ENCODE results near the gene FAM200B. TPM values are rescaled to one million over a fixed set of nuclear protein-coding genes. Genes with fewer than 3 reads are reported as not detected.
A peak's percentile ranks its signal among the peaks of the same experiment; 100 is the strongest.

Gene FAM200B
- total RNA-seq, 1 donor from 2014 or later, result 34.9 TPM

DNA sequence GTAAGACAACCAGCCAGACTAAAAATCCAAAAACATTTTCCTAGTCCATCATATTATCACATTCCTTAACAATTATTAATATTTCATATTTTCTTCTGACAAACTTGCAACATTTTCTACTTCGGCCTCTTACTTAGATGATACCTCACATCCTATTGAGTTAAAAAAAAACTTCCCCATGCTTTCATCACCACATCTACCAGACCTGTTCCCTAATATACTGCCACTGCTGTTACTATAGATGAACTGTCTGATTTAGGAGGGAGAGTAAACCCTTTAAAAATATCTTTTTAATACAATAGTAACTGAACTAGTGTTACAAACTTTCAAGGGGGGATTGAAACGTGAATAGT is 1.5 kb downstream of the FAM200B start:
- H3K27me3 ChIP-seq, result no peaks in the 10 kb centered on the region
- intact Hi-C loops (cut with DNase I), result loop anchor here (2.0 to 10.0 kb wide), 2 partner anchors 204 to 448 kb away; no protein-coding TSS in a partner anchor
- H3K4me3 ChIP-seq, result peak overlapping the region; percentile 80 to 82

GRCh38 chr4:15684498-15684897 is 2.9 kb downstream of the FAM200B start:
- peaks cover 2 to 4% of the 10 kb centered on the region in 2 donors for H3K4me1 ChIP-seq
- TF ChIP-seq, protein P1, sequence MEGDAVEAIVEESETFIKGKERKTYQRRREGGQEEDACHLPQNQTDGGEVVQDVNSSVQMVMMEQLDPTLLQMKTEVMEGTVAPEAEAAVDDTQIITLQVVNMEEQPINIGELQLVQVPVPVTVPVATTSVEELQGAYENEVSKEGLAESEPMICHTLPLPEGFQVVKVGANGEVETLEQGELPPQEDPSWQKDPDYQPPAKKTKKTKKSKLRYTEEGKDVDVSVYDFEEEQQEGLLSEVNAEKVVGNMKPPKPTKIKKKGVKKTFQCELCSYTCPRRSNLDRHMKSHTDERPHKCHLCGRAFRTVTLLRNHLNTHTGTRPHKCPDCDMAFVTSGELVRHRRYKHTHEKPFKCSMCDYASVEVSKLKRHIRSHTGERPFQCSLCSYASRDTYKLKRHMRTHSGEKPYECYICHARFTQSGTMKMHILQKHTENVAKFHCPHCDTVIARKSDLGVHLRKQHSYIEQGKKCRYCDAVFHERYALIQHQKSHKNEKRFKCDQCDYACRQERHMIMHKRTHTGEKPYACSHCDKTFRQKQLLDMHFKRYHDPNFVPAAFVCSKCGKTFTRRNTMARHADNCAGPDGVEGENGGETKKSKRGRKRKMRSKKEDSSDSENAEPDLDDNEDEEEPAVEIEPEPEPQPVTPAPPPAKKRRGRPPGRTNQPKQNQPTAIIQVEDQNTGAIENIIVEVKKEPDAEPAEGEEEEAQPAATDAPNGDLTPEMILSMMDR (IDR thresholded peaks at IDR 0.05), result no peak
- H3K4me3 ChIP-seq, result no peak overlapping the region
- DNase-seq (ENCODE audit: low spot score in 2 of 2), result no peak
- peaks cover 4 to 28% of the 10 kb centered on the region in 2 donors for H3K36me3 ChIP-seq
- intact Hi-C loops (cut with DNase I), result loop anchor here (10.0 kb wide), 1 partner anchor 450 kb away; no protein-coding TSS in a partner anchor
- H3K27me3 ChIP-seq, result no peaks in the 10 kb centered on the region
- H3K9me3 ChIP-seq, result no peaks in the 10 kb centered on the region
- H3K27ac ChIP-seq, result no peak overlapping the region

More for the DNA sequence above, 1.5 kb downstream of the FAM200B start:
- TF ChIP-seq, protein P1 (IDR thresholded peaks at IDR 0.05), result no peak
- H3K36me3 ChIP-seq, result peaks cover 4 to 19% of the 10 kb centered on the region in 2 donors
- peaks cover 2 to 4% of the 10 kb centered on the region in 2 donors for H3K4me1 ChIP-seq
- DNase-seq (ENCODE audit: low spot score in 2 of 2), result no peak
- no peaks in the 10 kb centered on the region for H3K9me3 ChIP-seq
- no peak overlapping the region for H3K27ac ChIP-seq

- Histone ChIP-seq H3K9me3 (no peaks in the 10 kb centered on the region), H3K36me3 (peaks cover 4 to 28% of the 10 kb centered on the region in 2 donors), H3K4me1 (peaks cover 0 to 5% of the 10 kb centered on the region in 2 donors), H3K4me3 (no peak overlapping the region), H3K27me3 (no peaks in the 10 kb centered on the region), H3K27ac (no peak overlapping the region)
- intact Hi-C loops (cut with DNase I), result loop anchor here (10.0 kb wide), 1 partner anchor 453 kb away; no protein-coding TSS in a partner anchor
- TF ChIP-seq, protein P1 (IDR thresholded peaks at IDR 0.05), result no peak
- no peak for DNase-seq (ENCODE audit: low spot score in 2 of 2)
Measured at GRCh38 chr4:15688051-15688450, 6.4 kb downstream of the FAM200B start.

- H3K4me3 ChIP-seq, result no peak overlapping the region
- TF ChIP-seq, protein P1 (IDR thresholded peaks at IDR 0.05), result no peak
- no peak overlapping the region for H3K27ac ChIP-seq
- H3K9me3 ChIP-seq, result no peaks in the 10 kb centered on the region
- no peaks in the 10 kb centered on the region for H3K27me3 ChIP-seq
- DNase-seq (ENCODE audit: low spot score in 2 of 2), result no peak
- peaks cover 0 to 5% of the 10 kb centered on the region in 2 donors for H3K4me1 ChIP-seq
- intact Hi-C loops (cut with DNase I), result loop anchor here (10.0 kb wide), 1 partner anchor 455 kb away; no protein-coding TSS in a partner anchor
- peaks cover 4 to 28% of the 10 kb centered on the region in 2 donors for H3K36me3 ChIP-seq
Measured at GRCh38 chr4:15689540-15689939, 7.9 kb downstream of the FAM200B start.

DNA sequence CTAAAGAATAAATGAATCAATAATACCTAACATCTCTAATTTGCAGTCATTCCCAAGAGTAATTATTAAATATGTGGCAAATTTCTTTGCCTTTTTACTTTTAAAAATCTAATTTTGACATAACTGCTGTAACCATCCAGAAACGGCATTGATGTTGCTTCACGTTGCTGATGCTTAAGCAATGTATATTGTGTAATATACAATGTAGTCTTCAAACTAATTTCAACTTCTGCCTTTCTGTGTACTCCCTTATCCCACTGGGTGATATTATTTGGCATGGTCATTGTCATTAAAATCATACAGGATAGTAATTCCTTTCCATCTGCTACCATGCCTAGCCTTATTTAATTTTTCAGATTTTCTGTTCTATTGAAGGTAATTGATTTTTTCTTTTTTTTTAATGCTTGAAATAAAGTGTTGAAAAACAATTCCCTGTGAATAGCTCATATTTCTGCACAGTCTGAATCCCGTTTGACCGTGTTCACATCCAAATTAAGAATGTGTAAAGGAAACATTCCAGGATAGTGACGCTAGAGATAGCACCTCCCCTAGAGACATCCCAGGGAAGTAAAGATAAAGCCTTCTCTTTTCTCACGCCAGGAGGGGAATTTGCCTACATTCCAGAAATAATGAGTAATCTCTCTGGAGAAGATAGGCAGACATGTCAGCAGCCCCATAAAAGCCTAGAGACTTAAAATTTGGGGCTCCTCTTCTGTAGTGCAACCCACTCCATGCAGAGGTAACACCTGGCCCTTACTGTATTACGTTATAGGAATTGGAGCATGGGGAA is 8.6 kb downstream of the FAM200B start:
- no peak for DNase-seq (ENCODE audit: low spot score in 2 of 2)
- H3K4me3 ChIP-seq, result no peak overlapping the region
- intact Hi-C loops (cut with DNase I), result no loop called here
- H3K36me3 ChIP-seq, result peaks cover 4 to 28% of the 10 kb centered on the region in 2 donors
- H3K4me1 ChIP-seq, result peaks cover 0 to 5% of the 10 kb centered on the region in 2 donors
- no peaks in the 10 kb centered on the region for H3K27me3 ChIP-seq
- TF ChIP-seq, protein P1 (IDR thresholded peaks at IDR 0.05), result no peak
- H3K27ac ChIP-seq, result no peak overlapping the region
- H3K9me3 ChIP-seq, result no peaks in the 10 kb centered on the region

All from ascending aorta (tissue), 2 donors.